ENCODE data around the gene KNG1. TPM values are rescaled to one million over a fixed set of nuclear protein-coding genes. Genes with fewer than 3 reads are reported as not detected.
A peak's percentile ranks its signal among the peaks of the same experiment; 100 is the strongest.

The KNG1 gene
- total RNA-seq, 6 experiments from 2014 or later, result 432 to 1,537 (median 1,171) TPM

DNA sequence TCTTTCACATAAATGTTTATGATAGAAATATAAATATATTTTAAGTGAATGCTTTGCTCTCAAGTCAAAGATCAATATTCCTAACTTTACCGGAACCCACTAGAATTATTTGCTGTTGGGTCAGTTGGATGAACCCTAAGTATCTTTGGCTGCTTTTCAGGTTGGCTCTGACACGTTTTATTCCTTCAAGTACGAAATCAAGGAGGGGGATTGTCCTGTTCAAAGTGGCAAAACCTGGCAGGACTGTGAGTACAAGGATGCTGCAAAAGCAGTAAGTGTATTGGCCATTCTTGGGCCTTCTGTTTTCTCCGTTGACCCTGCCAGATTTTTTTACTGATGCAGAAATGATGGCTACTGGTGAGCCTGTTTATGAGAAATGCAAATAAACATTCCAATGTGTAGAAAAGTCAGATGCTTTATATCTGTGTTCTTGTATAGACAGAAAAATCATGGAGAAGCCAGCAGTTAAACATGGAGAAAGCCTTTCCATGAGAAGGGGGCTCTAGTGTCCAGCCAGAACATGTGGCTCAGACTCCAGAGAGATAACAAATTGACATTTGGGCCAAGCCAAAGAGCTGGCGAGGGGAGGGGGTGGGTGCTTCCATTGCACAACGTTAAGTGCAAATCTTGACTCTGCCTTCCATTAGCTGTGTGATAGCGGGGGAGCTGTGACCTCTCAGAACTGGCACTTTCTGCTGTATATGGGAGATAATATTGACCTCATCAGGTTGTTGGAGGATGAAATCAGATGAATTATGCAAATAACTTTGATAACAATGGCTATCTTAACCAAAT, 3.0 kb downstream of the KNG1 start:
- peak; percentile 50 to 85 (median 72) for DNase-seq
- intact Hi-C loops (cut with DNase I), result no loop called here
- no peak for TF ChIP-seq POLR2A (IDR thresholded peaks at IDR 0.05)
- TF ChIP-seq, protein P1, sequence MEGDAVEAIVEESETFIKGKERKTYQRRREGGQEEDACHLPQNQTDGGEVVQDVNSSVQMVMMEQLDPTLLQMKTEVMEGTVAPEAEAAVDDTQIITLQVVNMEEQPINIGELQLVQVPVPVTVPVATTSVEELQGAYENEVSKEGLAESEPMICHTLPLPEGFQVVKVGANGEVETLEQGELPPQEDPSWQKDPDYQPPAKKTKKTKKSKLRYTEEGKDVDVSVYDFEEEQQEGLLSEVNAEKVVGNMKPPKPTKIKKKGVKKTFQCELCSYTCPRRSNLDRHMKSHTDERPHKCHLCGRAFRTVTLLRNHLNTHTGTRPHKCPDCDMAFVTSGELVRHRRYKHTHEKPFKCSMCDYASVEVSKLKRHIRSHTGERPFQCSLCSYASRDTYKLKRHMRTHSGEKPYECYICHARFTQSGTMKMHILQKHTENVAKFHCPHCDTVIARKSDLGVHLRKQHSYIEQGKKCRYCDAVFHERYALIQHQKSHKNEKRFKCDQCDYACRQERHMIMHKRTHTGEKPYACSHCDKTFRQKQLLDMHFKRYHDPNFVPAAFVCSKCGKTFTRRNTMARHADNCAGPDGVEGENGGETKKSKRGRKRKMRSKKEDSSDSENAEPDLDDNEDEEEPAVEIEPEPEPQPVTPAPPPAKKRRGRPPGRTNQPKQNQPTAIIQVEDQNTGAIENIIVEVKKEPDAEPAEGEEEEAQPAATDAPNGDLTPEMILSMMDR (IDR thresholded peaks at IDR 0.05), result no peak
- H3K4me3 ChIP-seq, result peak overlapping the region; percentile 35 to 67 (median 59)
- H3K4me1 ChIP-seq, result peaks cover 0 to 34% (median 15%) of the 10 kb centered on the region in 4 donors
- peak overlapping the region; percentile 75 to 90 (median 85) for H3K27ac ChIP-seq
- H3K9me3 ChIP-seq, result no peaks in the 10 kb centered on the region
- no peaks in the 10 kb centered on the region for H3K27me3 ChIP-seq
- 17% methylated on average over 7 of the region's 7 CpGs for WGBS (ENCODE audit: insufficient coverage, low coverage, low lambda C conversion rate, missing lambda C conversion rate)
- H3K36me3 ChIP-seq, result peaks cover 0 to 41% (median 18%) of the 10 kb centered on the region in 4 donors
- ATAC-seq, result peak; percentile 59 to 71 (median 67)

DNA sequence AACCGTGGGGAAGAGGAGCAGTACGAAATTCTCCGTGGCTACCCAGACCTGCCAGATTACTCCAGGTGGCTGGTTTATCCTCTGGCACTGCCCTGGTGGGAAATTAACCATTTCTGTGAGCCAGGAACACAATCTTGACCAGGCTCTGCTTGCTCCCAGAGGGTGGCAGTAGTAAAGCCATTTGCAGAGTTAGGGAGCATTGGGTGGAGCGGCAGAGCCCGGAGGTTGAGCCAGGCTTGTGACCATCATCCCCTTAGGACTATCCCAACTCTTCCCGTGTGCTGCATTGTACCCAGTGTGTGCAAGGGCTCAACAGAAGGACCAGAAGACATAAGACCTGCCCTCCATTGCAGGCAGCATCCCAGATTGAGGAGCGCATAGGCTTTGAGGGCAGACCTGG, 5.3 kb downstream of the KNG1 start:
- Histone ChIP-seq H3K27ac (peak overlapping the region in 1 of 3 donors; percentile 90), H3K4me1 (peaks cover 0 to 37% (median 15%) of the 10 kb centered on the region in 4 donors), H3K9me3 (no peaks in the 10 kb centered on the region), H3K27me3 (no peaks in the 10 kb centered on the region), H3K4me3 (no peak overlapping the region), H3K36me3 (peaks cover 0 to 62% (median 28%) of the 10 kb centered on the region in 4 donors)
- 31% methylated on average over 3 of the region's 7 CpGs for WGBS (ENCODE audit: insufficient coverage, low coverage, low lambda C conversion rate, missing lambda C conversion rate)
- intact Hi-C loops (cut with DNase I), result no loop called here
- TF ChIP-seq, protein P1 (IDR thresholded peaks at IDR 0.05), result no peak
- no peak for TF ChIP-seq POLR2A (IDR thresholded peaks at IDR 0.05)
- no peak for ATAC-seq
- DNase-seq, result no peak

DNA sequence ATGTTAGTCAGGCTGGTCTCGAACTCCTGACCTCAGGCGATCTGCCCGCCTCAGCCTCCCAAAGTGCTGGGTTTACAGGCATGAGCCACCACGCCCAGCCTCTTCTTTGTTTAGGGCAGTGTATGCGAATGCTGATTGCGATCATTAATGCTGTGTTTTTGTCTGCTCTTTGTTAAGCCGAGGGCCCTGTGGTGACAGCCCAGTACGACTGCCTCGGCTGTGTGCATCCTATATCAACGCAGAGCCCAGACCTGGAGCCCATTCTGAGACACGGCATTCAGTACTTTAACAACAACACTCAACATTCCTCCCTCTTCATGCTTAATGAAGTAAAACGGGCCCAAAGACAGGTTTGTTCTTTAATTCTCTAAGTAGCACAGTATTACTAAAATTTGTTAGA, 7.8 kb downstream of the KNG1 start:
- intact Hi-C loops (cut with DNase I), result no loop called here
- no peak for TF ChIP-seq POLR2A (IDR thresholded peaks at IDR 0.05)
- TF ChIP-seq, protein P1 (IDR thresholded peaks at IDR 0.05), result no peak
- Histone ChIP-seq H3K27ac (no peak overlapping the region), H3K9me3 (no peaks in the 10 kb centered on the region), H3K36me3 (peaks cover 0 to 80% (median 32%) of the 10 kb centered on the region in 4 donors), H3K4me3 (no peak overlapping the region), H3K27me3 (no peaks in the 10 kb centered on the region), H3K4me1 (peaks cover 0 to 55% (median 27%) of the 10 kb centered on the region in 4 donors)
- DNase-seq (no peak), ATAC-seq (no peak)
- WGBS (ENCODE audit: insufficient coverage, low coverage, low lambda C conversion rate, missing lambda C conversion rate), result 85% methylated on average over 12 of the region's 12 CpGs

DNA sequence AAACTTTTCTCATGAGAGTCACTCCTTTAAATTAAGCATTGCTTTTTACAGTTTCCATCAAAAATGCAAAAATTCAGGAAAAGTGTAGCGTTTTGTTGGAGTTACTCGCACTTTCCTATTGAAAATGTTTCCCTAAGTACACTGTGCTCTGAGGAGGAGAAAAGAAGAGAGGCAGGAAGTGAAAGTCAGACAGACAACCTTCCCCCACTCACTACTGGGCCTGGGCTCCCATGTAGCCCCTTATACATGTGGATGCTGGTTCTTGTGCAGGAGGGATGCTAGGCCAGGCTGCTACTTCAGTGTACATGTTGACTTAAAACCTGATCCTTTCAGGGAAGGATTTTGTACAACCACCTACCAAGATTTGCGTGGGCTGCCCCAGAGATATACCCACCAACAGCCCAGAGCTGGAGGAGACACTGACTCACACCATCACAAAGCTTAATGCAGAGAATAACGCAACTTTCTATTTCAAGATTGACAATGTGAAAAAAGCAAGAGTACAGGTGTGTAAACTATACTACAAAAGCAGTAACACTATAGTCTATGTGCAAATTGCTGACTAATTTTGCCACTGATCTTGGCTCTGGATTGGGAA, 15.1 kb downstream of the KNG1 start:
- Histone ChIP-seq H3K4me3 (no peak overlapping the region), H3K36me3 (peaks cover 0 to 88% (median 29%) of the 10 kb centered on the region in 4 donors), H3K27ac (no peak overlapping the region), H3K9me3 (no peaks in the 10 kb centered on the region), H3K27me3 (no peaks in the 10 kb centered on the region), H3K4me1 (peaks cover 0 to 37% (median 11%) of the 10 kb centered on the region in 4 donors)
- DNase-seq, result no peak
- ATAC-seq, result no peak
- 96% methylated on average over 4 of the region's 4 CpGs for WGBS (ENCODE audit: insufficient coverage, low coverage, low lambda C conversion rate, missing lambda C conversion rate)
- intact Hi-C loops (cut with DNase I), result loop anchor here in 1 of 2 donors (10.0 kb wide), 1 partner anchor 97 kb away; no protein-coding TSS in a partner anchor
- no peak for TF ChIP-seq POLR2A (IDR thresholded peaks at IDR 0.05)
- TF ChIP-seq, protein P1 (IDR thresholded peaks at IDR 0.05), result no peak
